Measurements from ENCODE around the gene CACNB2. TPM values are rescaled to one million over a fixed set of nuclear protein-coding genes. Genes with fewer than 3 reads are reported as not detected.

Gene CACNB2
- total and polyA plus RNA-seq, 12 donors = 4.3 to 82.3 (median 12.9) TPM

DNA sequence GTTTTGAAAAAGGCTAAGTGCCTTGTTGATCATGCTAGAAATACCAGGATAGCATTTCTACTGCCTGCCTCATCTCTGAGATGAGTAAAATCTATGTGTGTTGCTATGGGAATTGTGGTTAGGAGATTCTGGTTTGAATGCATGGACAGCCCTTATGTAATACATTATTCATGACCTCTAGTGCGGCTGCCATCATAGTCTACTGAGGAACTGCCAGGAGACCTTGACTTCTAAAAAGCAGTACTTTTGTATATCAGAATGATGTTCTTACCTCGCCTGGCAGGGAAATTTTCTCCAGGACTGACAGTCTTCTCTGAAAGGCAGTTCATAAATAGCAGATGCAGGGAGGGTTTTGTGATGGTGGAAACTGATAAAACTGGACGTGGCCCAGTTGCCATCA is 262.6 kb downstream of the CACNB2 start:
- H3K27me3 ChIP-seq = no peaks in the 10 kb centered on the region
- TF ChIP-seq POLR2A (IDR thresholded peaks at IDR 0.05) (no peak), CTCF (IDR thresholded peaks at IDR 0.05) (no peak)
- peak in 2 of 7 donors; percentile 10 to 25 for DNase-seq
- intact Hi-C loops (cut with DNase I) = no loop called here
- H3K9me3 ChIP-seq (replicated peaks in 1 of 3) = no peaks in the 10 kb centered on the region
- peaks cover 8 to 16% of the 10 kb centered on the region in 2 donors for H3K4me1 ChIP-seq (replicated peaks in 1 of 2)
- H3K27ac ChIP-seq = peak overlapping the region in 3 of 5 donors; percentile 13 to 26 (median 19)
- no peaks in the 10 kb centered on the region for H3K36me3 ChIP-seq (replicated peaks in 1 of 2)
- WGBS, 4 donors = 42 to 65% (median 53%) methylated on average over 3 of the region's 3 CpGs
- no peak overlapping the region for H3K4me3 ChIP-seq

DNA sequence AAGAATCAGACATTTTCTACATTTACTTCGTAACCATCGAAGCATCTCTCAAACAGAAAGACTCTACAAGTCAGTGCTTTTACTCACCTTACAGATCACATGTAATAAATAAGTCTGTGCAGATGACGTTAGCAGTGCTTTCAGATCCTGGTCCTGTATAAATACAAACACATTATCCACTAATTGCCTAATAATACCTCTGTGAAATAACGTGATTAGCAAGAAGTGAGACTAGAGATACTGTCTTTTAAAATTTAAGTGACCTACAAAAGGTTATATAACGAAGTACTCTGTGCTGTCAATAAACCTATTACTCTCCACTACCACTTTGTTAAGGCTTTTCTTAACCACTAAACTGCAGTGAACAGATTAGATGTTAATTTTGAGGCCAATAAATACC is 264.3 kb downstream of the CACNB2 start:
- no peak for TF ChIP-seq POLR2A (IDR thresholded peaks at IDR 0.05)
- TF ChIP-seq CTCF (IDR thresholded peaks at IDR 0.05) = no peak

GRCh38 chr10:18406136-18406535 is 265.9 kb downstream of the CACNB2 start:
- intact Hi-C loops (cut with DNase I) = no loop called here
- no peak overlapping the region for H3K27ac ChIP-seq
- peaks cover 7 to 10% of the 10 kb centered on the region in 2 donors for H3K4me1 ChIP-seq (replicated peaks in 1 of 2)
- no peak overlapping the region for H3K4me3 ChIP-seq
- H3K9me3 ChIP-seq (replicated peaks in 1 of 3) = no peaks in the 10 kb centered on the region
- H3K36me3 ChIP-seq (replicated peaks in 1 of 2) = no peaks in the 10 kb centered on the region
- DNase-seq = no peak
- no peaks in the 10 kb centered on the region for H3K27me3 ChIP-seq
- 92 to 98% (median 96%) methylated on average over 4 of the region's 4 CpGs for WGBS, 4 donors
- no peak for TF ChIP-seq CTCF (IDR thresholded peaks at IDR 0.05)
- TF ChIP-seq POLR2A (IDR thresholded peaks at IDR 0.05) = no peak

More for the DNA sequence above, 264.3 kb downstream of the CACNB2 start:
- DNase-seq = no peak
- Histone ChIP-seq H3K9me3 (replicated peaks in 1 of 3) (no peaks in the 10 kb centered on the region), H3K27me3 (no peaks in the 10 kb centered on the region), H3K27ac (no peak overlapping the region), H3K4me1 (replicated peaks in 1 of 2) (peaks cover 8 to 16% of the 10 kb centered on the region in 2 donors), H3K4me3 (no peak overlapping the region), H3K36me3 (replicated peaks in 1 of 2) (no peaks in the 10 kb centered on the region)
- WGBS, 4 donors = 72 to 78% (median 77%) methylated on average over 5 of the region's 5 CpGs
- intact Hi-C loops (cut with DNase I) = no loop called here

DNA sequence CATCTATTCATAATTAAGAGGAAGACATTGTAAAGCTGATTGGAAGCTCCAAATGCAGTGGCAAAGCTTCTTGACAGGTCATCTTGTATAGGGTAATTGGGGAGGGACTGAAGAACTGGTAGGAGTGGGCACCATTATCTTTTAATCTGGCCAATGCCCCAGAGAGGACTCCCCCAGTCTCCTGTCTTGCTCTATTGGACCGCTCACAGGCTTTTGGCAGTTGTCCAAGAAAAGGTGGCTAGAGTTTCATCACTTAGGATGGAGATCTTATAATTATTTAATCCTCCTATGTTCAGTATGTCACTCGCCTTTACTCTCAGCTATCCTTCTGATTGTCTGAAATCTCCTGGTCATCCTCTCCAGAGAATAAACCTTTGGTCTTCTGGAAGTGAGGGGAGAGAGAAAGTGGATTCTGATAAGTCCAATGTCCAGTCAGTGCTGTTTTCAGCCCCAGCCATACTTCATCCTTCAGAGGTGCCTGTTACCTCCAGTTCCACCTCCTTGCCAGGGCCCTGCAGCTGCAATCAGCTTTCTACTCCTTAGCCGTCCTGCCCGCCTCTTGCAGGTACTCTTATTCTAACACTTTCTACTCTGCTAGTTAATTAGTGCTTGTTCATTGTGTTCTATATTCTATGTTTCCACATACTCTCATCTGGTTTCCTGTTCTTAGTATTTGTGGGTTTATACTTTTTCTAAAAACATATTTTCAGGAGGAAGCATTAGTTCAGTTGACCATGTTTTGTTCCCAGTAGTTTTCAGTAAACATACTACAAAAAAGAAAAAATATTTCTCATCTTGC is 269.6 kb downstream of the CACNB2 start:
- Histone ChIP-seq H3K27me3 (no peaks in the 10 kb centered on the region), H3K36me3 (replicated peaks in 1 of 2) (no peaks in the 10 kb centered on the region), H3K27ac (no peak overlapping the region), H3K9me3 (replicated peaks in 1 of 3) (no peaks in the 10 kb centered on the region), H3K4me3 (no peak overlapping the region), H3K4me1 (replicated peaks in 1 of 2) (no peaks in the 10 kb centered on the region)
- intact Hi-C loops (cut with DNase I) = no loop called here
- no peak for TF ChIP-seq POLR2A (IDR thresholded peaks at IDR 0.05)
- no peak for TF ChIP-seq CTCF (IDR thresholded peaks at IDR 0.05)
- WGBS, 4 donors = 78 to 89% (median 84%) methylated on average over 4 of the region's 4 CpGs
- no peak for DNase-seq

Measured in adrenal gland (tissue), 12 donors.